ENCODE data around the gene JARID2. TPM values are rescaled to one million over a fixed set of nuclear protein-coding genes. Genes with fewer than 3 reads are reported as not detected.

Gene JARID2
- total and polyA plus RNA-seq, 2 of the 8 experiments (the other 6 are each of a cell fraction or from before 2014, with no cell fraction given) = 60.1 to 239 TPM

DNA sequence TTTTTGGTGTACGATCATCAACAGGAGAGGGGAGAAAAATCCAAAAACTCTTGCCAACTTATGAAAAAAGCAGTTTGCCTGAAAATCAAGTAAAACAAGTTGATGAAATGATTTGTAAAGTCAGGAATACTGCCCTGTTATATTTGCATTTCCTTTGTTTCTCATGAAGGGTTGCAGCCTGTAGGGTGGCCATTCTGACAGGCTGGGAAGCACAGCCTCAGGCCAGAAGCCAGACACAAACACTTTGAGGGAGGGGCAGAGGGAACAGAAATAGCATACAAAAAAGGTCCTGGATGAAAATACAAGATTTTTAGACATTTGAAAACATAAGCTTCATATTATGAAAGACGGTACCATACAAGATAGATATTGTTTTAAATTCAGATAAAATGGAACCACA, 307.2 kb downstream of the JARID2 start:
- no peak overlapping the region for H3K18ac ChIP-seq (ENCODE audit: extremely low read depth, low read length)
- no peaks in the 10 kb centered on the region for H3K79me1 ChIP-seq (ENCODE audit: low read depth, low read length)
- no peak overlapping the region for H3K14ac ChIP-seq (ENCODE audit: insufficient read length)
- no peak overlapping the region for H4K91ac ChIP-seq (replicated peaks; ENCODE audit: insufficient read length, low read length)
- no peaks in the 10 kb centered on the region; a peak in 1 of 7 replicates for H3K27me3 ChIP-seq (replicated peaks in 1 of 4; ENCODE audit: control insufficient read depth in 3 of 4, extremely low read depth in 1 of 4, insufficient read depth in 3 of 4, low read length in 3 of 4)
- H2AFZ ChIP-seq (ENCODE audit: low read length) = no peak overlapping the region
- H4K20me1 ChIP-seq (replicated peaks in 1 of 2; ENCODE audit: control insufficient read depth in 1 of 2, insufficient read depth in 2 of 2, low read length in 2 of 2) = peaks cover 0 to 3% of the 10 kb centered on the region in 2 experiments
- no peak overlapping the region for H3K4me3 ChIP-seq (ENCODE audit: extremely low read depth in 1 of 4, insufficient read depth in 2 of 4, low read depth in 3 of 4, low read length in 4 of 4)
- H3K9ac ChIP-seq (replicated peaks in 1 of 4; ENCODE audit: extremely low read depth in 1 of 4, low read depth in 3 of 4, low read length in 3 of 4) = no peak overlapping the region
- no peak overlapping the region for H4K8ac ChIP-seq (ENCODE audit: extremely low read depth, insufficient read depth, low read length)
- no peaks in the 10 kb centered on the region for H3K36me3 ChIP-seq (ENCODE audit: control insufficient read depth in 2 of 4, insufficient read depth in 4 of 4, low read length in 3 of 4)
- no peak overlapping the region for H4K5ac ChIP-seq (ENCODE audit: insufficient read length, low read depth, low read length)
- no peak for DNase-seq (ENCODE audit: low read depth in 1 of 2, low spot score in 2 of 2)
- WGBS, 2 experiments (ENCODE audit: extremely low coverage in 1 of 2, insufficient coverage in 1 of 2, insufficient read length in 1 of 2, insufficient replicate concordance in 2 of 2, low coverage in 1 of 2, low lambda C conversion rate in 2 of 2, missing lambda C conversion rate in 1 of 2) = 88% methylated on average over 2 of the region's 2 CpGs; no CpG with 5 or more reads in 1 of the 2 experiments
- H3K79me2 ChIP-seq (ENCODE audit: control insufficient read depth in 1 of 2, insufficient read depth in 2 of 2, low read length in 2 of 2) = no peaks in the 10 kb centered on the region
- H2BK120ac ChIP-seq (replicated peaks; ENCODE audit: low read depth, low read length) = no peak overlapping the region
- H3K4ac ChIP-seq (replicated peaks; ENCODE audit: insufficient read length, low read depth, low read length) = no peak overlapping the region
- H3K23ac ChIP-seq (ENCODE audit: insufficient read length) = no peak overlapping the region
- no peak overlapping the region for H2BK5ac ChIP-seq (ENCODE audit: low read depth, low read length)
- POLR2A ChIA-PET (ENCODE audit: partially characterized antibody) = no interaction called here
- no peaks in the 10 kb centered on the region for H3K23me2 ChIP-seq (ENCODE audit: low read depth, low read length)
- no peaks in the 10 kb centered on the region for H3K9me3 ChIP-seq (ENCODE audit: insufficient read depth in 2 of 2, low read depth in 1 of 2, low read length in 1 of 2)
- no peak overlapping the region for H2BK15ac ChIP-seq (ENCODE audit: low read length)
- H3K4me1 ChIP-seq (replicated peaks in 1 of 4; ENCODE audit: control insufficient read depth in 3 of 4, insufficient read depth in 4 of 4, low read length in 3 of 4) = peaks cover 0 to 12% (median 8%) of the 10 kb centered on the region in 4 experiments; a peak in 4 of 7 replicates
- CTCF ChIA-PET (ENCODE audit: partially characterized antibody) = interaction anchor here (0.6 to 1.3 kb wide), 4 partner anchors 26 to 511 kb away, joined by 3 read pairs; no protein-coding TSS in a partner anchor
- H3K56ac ChIP-seq (replicated peaks; ENCODE audit: insufficient read length, low read depth, low read length) = no peak overlapping the region
- no peak for FAIRE-seq
- no peak overlapping the region for H2BK12ac ChIP-seq (ENCODE audit: low read depth, low read length)
- H3K4me2 ChIP-seq (ENCODE audit: insufficient read depth in 1 of 2, low read depth in 2 of 2, low read length in 2 of 2) = no peak overlapping the region
- no peak overlapping the region for H3K27ac ChIP-seq (ENCODE audit: low read depth, low read length)
- no peak for TF ChIP-seq POLR2AphosphoS5 (IDR thresholded peaks at IDR 0.05; ENCODE audit: low read depth, low read length)
- TF ChIP-seq, protein P1, sequence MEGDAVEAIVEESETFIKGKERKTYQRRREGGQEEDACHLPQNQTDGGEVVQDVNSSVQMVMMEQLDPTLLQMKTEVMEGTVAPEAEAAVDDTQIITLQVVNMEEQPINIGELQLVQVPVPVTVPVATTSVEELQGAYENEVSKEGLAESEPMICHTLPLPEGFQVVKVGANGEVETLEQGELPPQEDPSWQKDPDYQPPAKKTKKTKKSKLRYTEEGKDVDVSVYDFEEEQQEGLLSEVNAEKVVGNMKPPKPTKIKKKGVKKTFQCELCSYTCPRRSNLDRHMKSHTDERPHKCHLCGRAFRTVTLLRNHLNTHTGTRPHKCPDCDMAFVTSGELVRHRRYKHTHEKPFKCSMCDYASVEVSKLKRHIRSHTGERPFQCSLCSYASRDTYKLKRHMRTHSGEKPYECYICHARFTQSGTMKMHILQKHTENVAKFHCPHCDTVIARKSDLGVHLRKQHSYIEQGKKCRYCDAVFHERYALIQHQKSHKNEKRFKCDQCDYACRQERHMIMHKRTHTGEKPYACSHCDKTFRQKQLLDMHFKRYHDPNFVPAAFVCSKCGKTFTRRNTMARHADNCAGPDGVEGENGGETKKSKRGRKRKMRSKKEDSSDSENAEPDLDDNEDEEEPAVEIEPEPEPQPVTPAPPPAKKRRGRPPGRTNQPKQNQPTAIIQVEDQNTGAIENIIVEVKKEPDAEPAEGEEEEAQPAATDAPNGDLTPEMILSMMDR (IDR thresholded peaks at IDR 0.05; ENCODE audit: control extremely low read depth in 1 of 3, insufficient read depth in 1 of 3, low read depth in 1 of 3, low read length in 3 of 3) = no peak
- no peak for TF ChIP-seq JUND (IDR thresholded peaks at IDR 0.05; ENCODE audit: low read length)
- H2BK20ac ChIP-seq (ENCODE audit: low read length) = no peak overlapping the region
- no peak overlapping the region for H2AK5ac ChIP-seq (ENCODE audit: low read depth, low read length)
